MCF 10A (cell line): ENCODE measurements around the gene PTPRM. TPM values are rescaled to one million over a fixed set of nuclear protein-coding genes. Genes with fewer than 3 reads are reported as not detected.

Experiments used
- BruUV-seq: library from RNA; stranded (reverse); fragments of 400-500 nt; replicated peaks from 2 replicates; lab custom pipeline; 2021; lab: Mats Ljungman, UMichigan
- CTCF ChIA-PET: fragments of 300-600 bp; sonication (Branson Sonifier 250); formaldehyde crosslinking; extraction: SDS; loops from one replicate; lab custom pipeline; 2021; ENCODE audit warnings: antibody characterized with exemption, inconsistent platforms; lab: Yijun Ruan, JAX
- POLR2A ChIA-PET: fragments of 300-600, 350-650 bp; sonication (Branson Sonifier 250); formaldehyde crosslinking; extraction: SDS; loops from one replicate; lab custom pipeline; 2020; ENCODE audit warnings: antibody characterized with exemption, inconsistent platforms; lab: Yijun Ruan, JAX
- DNase-seq: peaks from one replicate; pipeline ENCODE4 v3.0.0-alpha.2; 2018; ENCODE audit not compliant: unreplicated experiment
- H3K27ac Mint-ChIP-seq: one replicate; pipeline ENCODE4 v1.8.0; 2022; ENCODE audit warnings: mild to moderate bottlenecking, low read depth, mixed read lengths; ENCODE audit not compliant: unreplicated experiment
- H3K27me3 Mint-ChIP-seq: one replicate; pipeline ENCODE4 v1.8.0; 2022; ENCODE audit warnings: mixed read lengths; ENCODE audit not compliant: insufficient read depth, unreplicated experiment
- H3K36me3 Mint-ChIP-seq: one replicate; pipeline ENCODE4 v1.8.0; 2022; ENCODE audit warnings: mild to moderate bottlenecking, moderate library complexity, mixed read lengths; ENCODE audit not compliant: insufficient read depth, unreplicated experiment
- H3K4me1 Mint-ChIP-seq: one replicate; pipeline ENCODE4 v1.8.0; 2022; ENCODE audit warnings: mixed read lengths; ENCODE audit not compliant: insufficient read depth, unreplicated experiment
- H3K4me3 Mint-ChIP-seq: one replicate; pipeline ENCODE4 v1.8.0; 2022; ENCODE audit warnings: mild to moderate bottlenecking, moderate library complexity, mixed read lengths; ENCODE audit not compliant: unreplicated experiment
- H3K9me3 Mint-ChIP-seq: one replicate; pipeline ENCODE4 v1.8.0; 2022; ENCODE audit warnings: mixed read lengths; ENCODE audit not compliant: unreplicated experiment
- intact Hi-C: fragments of 100-400 bp; cut with micrococcal nuclease; formaldehyde crosslinking; loops from 2 replicates; pipeline ENCODE4 v1.14.1; 2022
- total RNA-seq: library from RNA; stranded (reverse); gene quantifications from 2 replicates; pipeline ENCODE4 v1.2.3, GENCODE V29; 2022
- TF ChIP-seq, protein P1 (sequence below): fragments of 200-600 bp; IDR thresholded peaks from one replicate; pipeline ENCODE4 v1.8.0; 2022; ENCODE audit warnings: antibody characterized with exemption, mild to moderate bottlenecking; ENCODE audit not compliant: unreplicated experiment

PTPRM gene
- total RNA-seq, 1 experiment from 2014 or later, result 82.8 TPM

DNA sequence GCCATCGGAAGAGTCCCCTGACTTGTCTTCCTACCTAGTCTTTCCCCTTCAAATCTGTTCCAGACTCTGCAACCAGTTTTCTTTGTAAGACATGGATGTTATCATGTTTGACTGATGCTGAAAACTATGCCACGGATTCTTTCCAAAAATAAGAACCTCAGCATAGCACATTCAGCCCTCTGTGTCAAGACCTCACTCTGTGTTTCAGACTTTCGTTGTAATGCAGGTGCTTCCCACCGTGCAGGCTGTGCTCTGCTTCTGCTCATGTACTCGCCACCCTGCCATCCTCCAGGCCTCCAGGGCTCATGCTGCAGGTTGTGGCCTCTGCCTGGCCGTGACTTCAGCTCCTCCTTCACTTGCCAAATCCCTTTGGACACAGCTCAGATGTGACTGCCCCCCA is 695.1 kb downstream of the PTPRM start:
- CTCF ChIA-PET, result interaction anchor here (0.6 kb wide), 1 partner anchor 1253 kb away, joined by 3 read pairs; no protein-coding TSS in a partner anchor
- POLR2A ChIA-PET, result interaction anchor here (0.5 to 0.7 kb wide), 2 partner anchors 82 to 310 kb away, joined by 3 read pairs; no protein-coding TSS in a partner anchor
- DNase-seq, result no peak
- H3K36me3 Mint-ChIP-seq, result peaks cover 13% of the 10 kb centered on the region
- H3K9me3 Mint-ChIP-seq, result no peaks in the 10 kb centered on the region
- no TSS peak for BruUV-seq
- TF ChIP-seq, protein P1, sequence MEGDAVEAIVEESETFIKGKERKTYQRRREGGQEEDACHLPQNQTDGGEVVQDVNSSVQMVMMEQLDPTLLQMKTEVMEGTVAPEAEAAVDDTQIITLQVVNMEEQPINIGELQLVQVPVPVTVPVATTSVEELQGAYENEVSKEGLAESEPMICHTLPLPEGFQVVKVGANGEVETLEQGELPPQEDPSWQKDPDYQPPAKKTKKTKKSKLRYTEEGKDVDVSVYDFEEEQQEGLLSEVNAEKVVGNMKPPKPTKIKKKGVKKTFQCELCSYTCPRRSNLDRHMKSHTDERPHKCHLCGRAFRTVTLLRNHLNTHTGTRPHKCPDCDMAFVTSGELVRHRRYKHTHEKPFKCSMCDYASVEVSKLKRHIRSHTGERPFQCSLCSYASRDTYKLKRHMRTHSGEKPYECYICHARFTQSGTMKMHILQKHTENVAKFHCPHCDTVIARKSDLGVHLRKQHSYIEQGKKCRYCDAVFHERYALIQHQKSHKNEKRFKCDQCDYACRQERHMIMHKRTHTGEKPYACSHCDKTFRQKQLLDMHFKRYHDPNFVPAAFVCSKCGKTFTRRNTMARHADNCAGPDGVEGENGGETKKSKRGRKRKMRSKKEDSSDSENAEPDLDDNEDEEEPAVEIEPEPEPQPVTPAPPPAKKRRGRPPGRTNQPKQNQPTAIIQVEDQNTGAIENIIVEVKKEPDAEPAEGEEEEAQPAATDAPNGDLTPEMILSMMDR, result no peak
- no peak overlapping the region for H3K27ac Mint-ChIP-seq
- H3K4me3 Mint-ChIP-seq, result no peak overlapping the region
- H3K27me3 Mint-ChIP-seq, result no peaks in the 10 kb centered on the region
- intact Hi-C loops, result no loop called here
- H3K4me1 Mint-ChIP-seq, result peaks cover 10% of the 10 kb centered on the region

GRCh38 chr18:8264116-8264515 is 697.0 kb downstream of the PTPRM start:
- no peak for DNase-seq
- intact Hi-C loops, result no loop called here
- H3K36me3 Mint-ChIP-seq, result peaks cover 13% of the 10 kb centered on the region
- peak overlapping the region; percentile 37 for H3K27ac Mint-ChIP-seq
- no peaks in the 10 kb centered on the region for H3K27me3 Mint-ChIP-seq
- BruUV-seq, result no TSS peak
- ChIA-PET CTCF (no interaction called here), POLR2A (no interaction called here)
- peaks cover 10% of the 10 kb centered on the region for H3K4me1 Mint-ChIP-seq
- TF ChIP-seq, protein P1, result no peak
- H3K4me3 Mint-ChIP-seq, result no peak overlapping the region
- no peaks in the 10 kb centered on the region for H3K9me3 Mint-ChIP-seq

DNA sequence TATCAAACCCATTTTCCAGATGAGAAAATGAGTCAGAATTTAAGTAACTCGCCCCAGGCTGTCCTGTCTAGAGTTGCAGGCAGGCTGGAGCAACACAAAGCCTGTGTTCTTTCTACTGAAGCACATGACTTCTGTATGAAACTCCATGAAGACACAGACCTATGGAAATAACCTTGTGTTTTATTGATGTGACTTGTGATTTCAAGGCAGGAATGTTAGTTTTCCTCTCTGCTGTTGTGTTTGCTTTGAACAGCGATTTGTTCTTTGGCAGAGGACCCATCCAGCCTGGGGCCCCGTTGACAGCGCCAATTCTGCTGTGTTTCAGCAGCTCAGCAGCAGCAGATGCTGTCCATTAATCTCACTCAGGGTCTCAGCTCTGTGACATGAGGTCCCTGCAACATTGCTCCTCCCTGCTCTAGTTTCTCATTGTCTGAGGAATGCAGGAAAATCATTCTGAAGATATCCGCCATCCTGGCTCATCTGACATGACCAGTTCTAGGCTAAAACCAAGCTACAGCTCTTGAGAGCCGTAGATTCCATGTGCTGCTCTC is 697.8 kb downstream of the PTPRM start:
- Mint-ChIP-seq H3K9me3 (no peaks in the 10 kb centered on the region), H3K36me3 (peaks cover 13% of the 10 kb centered on the region), H3K27me3 (no peaks in the 10 kb centered on the region), H3K4me3 (no peak overlapping the region), H3K27ac (no peak overlapping the region), H3K4me1 (peaks cover 6% of the 10 kb centered on the region)
- intact Hi-C loops, result no loop called here
- TF ChIP-seq, protein P1, result no peak
- BruUV-seq, result no TSS peak
- DNase-seq, result no peak
- ChIA-PET POLR2A (no interaction called here), CTCF (no interaction called here)

DNA sequence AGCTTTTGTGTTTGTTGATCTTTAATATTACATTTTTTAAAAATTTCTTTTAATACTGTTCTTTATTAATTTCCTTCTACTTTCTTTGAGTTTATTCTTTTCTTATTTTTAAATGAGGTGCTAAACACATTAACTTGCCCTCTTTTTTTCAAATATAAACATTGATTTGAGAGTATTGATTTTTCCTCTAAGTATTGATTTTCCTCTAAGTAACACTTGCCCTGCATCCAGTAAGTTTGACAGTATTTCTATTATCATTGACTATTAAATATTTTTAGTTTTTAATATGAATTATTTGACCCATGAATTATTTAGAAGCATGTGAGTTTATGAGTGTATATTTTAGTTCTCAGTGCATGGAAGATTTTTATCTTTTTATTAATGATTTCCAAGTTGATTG is 705.1 kb downstream of the PTPRM start:
- Mint-ChIP-seq H3K4me3 (no peak overlapping the region), H3K4me1 (peaks cover 8% of the 10 kb centered on the region), H3K9me3 (no peaks in the 10 kb centered on the region), H3K36me3 (peaks cover 6% of the 10 kb centered on the region), H3K27ac (no peak overlapping the region), H3K27me3 (no peaks in the 10 kb centered on the region)
- TF ChIP-seq, protein P1, result no peak
- CTCF ChIA-PET, result interaction anchor here (0.7 kb wide), 1 partner anchor 118 kb away, joined by 3 read pairs; no protein-coding TSS in a partner anchor
- BruUV-seq, result no TSS peak
- POLR2A ChIA-PET, result no interaction called here
- DNase-seq, result no peak
- intact Hi-C loops, result no loop called here
